ENCODE data around the gene OCIAD1.
"Not testable (repeated sequence)": the region's sequence is repeated elsewhere in the genome, so short reads cannot be mapped to it uniquely, and the experiment has no call there.

Gene OCIAD1, protein sequence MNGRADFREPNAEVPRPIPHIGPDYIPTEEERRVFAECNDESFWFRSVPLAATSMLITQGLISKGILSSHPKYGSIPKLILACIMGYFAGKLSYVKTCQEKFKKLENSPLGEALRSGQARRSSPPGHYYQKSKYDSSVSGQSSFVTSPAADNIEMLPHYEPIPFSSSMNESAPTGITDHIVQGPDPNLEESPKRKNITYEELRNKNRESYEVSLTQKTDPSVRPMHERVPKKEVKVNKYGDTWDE

GRCh38 chr4:48830706-48831531, at the start of gene OCIAD1:
Gene OCIAD1, plus strand, starts transcription at chr4:48831088. Its CDS starts 1,537 bp downstream, at chr4:48832625.
- peak; percentile 100 for DNase-seq (ENCODE audit: low spot score)

- no peak for DNase-seq (ENCODE audit: low spot score)
Measured at GRCh38 chr4:48781968-48782367, 48.9 kb upstream of the OCIAD1 start.

DNA sequence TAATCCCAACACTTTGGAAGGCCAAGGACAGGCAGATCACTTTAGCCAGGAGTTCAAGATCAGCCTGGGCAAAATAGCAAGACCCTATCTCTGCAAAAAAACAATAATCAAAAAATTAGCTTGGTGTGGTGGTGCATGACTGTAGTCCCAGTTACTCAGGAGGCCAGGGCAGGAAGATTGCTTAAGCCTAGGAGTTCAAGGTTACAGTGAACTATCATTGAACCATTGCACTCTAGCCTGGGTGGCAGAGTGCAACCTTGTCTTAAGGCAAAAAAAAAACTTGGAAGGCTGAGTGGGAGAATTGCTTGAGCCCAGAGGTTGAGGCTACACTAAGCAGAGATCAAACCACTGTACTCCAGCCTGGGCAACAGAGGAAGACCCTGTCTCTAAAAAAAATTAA, 45.6 kb upstream of the OCIAD1 start:
- no peak for DNase-seq (ENCODE audit: low spot score)

DNA sequence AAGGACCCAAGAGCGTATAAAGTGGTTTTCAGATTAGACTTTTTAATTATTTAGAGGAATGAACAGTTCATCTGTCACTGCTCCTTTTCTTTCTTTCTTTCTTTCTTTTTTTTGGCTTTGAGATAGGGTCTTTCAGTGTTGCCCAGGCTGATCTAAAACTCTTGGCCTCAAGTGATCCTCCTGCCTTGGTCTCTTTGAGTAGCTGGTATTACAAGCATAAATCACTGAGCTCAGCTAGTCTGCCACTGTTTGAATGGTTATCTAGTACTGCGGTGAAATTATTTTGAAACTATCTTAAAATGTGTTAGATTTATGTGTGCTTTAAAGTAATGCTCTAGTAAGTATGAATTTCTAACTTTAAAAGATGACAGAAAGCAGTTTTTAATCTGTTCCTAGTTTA, 44.3 kb upstream of the OCIAD1 start:
- DNase-seq (ENCODE audit: low spot score), result no peak

DNA sequence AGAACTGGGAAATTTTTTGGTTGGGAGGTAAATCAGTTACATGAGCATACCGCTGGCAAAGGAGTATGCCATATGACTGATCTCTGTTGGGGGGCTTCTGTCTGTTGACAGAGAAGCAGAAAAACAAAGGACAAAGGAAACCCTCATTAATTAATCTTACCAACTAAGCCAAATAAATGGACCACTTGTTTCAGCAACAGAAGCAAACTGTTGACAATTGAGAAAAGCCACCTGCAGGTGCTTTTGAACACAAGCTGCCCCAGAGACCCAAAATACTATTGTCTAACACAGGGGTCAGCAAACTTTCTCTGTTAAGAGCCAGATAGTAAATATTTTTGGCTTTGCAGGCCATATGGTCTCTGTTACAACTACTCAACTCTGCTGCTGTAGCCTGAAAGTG, 43.8 kb upstream of the OCIAD1 start:
- no peak for DNase-seq (ENCODE audit: low spot score)

GRCh38 chr4:48790561-48790960, 40.3 kb upstream of the OCIAD1 start:
- DNase-seq (ENCODE audit: low spot score), result no peak

DNA sequence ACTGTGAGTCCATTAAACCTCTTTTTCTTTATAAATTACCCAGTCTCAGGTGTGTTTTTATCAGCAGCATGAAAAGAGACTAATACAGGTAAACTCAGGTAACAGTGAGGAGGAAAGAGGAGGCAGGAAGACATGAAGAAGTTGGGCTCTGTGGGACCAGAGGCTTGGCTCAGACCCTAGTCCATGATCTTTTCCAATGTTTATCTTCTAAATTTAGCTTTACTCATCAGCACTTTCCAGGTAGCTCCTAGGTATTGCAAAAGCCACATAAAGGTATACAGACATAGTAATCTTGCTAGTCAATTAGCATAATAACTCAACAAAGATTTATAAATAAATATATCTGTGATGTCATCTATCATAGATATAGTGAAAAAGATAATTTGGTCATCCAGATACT, 39.6 kb upstream of the OCIAD1 start:
- no peak for DNase-seq (ENCODE audit: low spot score)

DNA sequence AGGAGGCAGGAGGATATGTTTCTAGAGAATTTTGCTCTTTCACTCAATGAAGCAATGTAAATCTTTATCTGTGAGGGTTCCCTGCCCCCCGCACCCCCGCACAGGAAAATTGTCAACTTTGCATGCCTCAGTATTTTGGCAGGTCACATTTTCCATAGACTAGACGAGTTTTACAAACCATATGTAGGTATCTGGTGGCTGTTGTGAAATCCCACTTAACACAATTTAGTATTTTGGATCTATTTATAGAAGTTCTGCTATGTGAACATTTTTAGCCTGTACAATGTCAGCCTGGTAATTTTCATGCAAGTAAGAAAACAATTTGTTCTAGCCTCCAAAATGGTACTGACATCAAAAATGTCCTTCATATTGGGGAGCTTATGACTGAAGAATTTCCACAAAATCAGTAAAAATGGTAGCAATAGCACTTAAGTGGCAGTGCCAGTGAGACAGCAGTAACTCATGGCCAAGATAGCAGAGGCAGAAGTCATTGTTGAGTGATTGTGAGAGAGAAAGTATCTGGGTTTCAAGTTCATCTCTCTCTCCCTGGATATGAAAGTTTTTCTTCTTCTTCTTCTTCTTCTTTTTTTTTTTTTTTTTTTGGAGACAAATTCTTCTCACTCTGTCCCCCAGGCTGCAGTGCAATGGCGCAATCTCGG, 38.4 kb upstream of the OCIAD1 start:
- no peak for DNase-seq (ENCODE audit: low spot score)

- DNase-seq (ENCODE audit: low spot score), result no peak
Measured at GRCh38 chr4:48795108-48795507, 35.8 kb upstream of the OCIAD1 start.

DNA sequence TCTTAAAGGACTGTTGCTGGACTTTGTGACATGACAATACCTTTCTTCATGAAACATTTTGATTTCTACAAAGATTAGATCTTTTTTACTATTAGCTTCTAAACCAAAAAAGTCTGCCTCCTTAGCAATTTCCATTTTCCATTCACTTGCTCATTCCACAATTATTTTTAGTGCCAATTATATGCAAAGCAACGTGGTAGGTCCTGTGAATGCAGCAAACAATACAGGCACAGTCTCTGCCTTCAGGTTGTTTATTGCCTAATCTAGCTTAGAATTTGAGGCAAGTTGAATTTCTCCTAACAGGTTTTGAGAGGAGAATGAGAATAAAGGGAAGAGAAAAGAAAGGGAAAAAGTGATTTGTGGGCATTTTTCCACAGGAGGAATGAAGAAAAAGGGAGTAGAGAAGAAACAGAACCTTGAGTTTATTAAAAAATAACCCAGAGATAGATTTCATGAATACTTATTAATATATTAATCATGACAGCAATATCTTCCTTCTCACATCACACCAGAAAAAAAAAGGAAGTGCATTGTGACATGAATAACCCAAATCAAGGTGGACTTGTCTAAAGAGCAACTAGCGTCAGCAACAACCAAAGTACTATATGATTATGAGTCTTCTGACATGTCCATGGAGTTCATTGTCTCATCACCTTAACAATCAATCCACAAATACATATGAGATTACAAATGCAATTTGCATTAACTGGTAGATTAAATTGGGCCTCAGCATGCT, 34.5 kb upstream of the OCIAD1 start:
- no peak for DNase-seq (ENCODE audit: low spot score)

- no peak for DNase-seq (ENCODE audit: low spot score)
Measured at GRCh38 chr4:48796927-48797679, 33.8 kb upstream of the OCIAD1 start.

GRCh38 chr4:48798117-48798516, 32.8 kb upstream of the OCIAD1 start:
- no peak for DNase-seq (ENCODE audit: low spot score)

DNA sequence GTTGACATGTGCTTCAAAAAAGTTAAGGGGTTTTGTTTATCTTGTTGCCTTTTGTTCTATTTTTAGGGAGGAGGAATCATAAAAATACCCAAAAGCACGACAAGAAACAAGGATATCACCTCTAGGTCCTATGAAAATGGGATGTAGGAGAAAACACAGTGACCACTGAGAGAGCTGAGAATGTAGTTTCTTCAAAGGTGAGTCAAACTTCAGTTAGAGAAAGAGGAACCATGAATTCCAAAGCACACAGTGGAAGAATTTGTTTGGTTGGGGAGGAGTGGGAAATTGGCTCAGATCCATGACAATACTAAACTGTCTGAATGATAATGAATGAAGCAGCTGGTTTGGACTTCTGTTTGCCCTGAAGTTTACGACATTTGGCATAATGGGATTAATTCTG, 31.7 kb upstream of the OCIAD1 start:
- no peak for DNase-seq (ENCODE audit: low spot score)

GRCh38 chr4:48800155-48800554, 30.7 kb upstream of the OCIAD1 start:
- DNase-seq (ENCODE audit: low spot score), result not testable (repeated sequence)

DNA sequence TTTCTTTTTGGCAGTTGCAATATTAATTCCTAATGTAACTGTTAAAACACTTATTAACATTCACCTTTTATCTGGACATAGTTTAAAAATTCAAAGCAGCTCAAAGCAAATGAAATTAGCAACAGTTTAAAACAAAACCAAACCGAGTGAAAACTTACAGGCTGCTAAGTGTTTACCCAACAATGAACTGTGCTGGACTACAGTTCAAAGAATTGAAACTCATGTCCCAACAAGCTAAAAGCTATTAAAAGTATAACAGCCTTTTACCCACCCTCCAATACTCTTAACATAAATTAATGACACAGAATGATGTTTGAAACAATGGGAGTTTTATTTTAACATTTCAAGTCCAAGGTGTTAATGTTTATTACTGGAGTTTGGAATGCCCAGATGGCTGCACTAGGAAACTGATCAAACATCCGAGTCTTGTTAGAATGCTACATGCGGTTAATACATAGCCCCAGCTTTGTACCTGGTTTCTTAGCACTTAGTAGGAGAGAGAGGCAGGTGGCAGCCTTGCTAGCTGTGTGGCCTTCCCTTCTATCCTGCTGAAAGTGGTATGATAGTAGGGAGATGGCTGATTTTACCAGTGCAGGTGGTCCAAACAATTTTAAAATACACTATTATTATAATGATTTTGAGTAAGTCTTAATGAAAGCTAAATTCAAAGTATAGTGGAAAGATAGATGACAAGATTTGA, 29.7 kb upstream of the OCIAD1 start:
- no peak for DNase-seq (ENCODE audit: low spot score)

DNA sequence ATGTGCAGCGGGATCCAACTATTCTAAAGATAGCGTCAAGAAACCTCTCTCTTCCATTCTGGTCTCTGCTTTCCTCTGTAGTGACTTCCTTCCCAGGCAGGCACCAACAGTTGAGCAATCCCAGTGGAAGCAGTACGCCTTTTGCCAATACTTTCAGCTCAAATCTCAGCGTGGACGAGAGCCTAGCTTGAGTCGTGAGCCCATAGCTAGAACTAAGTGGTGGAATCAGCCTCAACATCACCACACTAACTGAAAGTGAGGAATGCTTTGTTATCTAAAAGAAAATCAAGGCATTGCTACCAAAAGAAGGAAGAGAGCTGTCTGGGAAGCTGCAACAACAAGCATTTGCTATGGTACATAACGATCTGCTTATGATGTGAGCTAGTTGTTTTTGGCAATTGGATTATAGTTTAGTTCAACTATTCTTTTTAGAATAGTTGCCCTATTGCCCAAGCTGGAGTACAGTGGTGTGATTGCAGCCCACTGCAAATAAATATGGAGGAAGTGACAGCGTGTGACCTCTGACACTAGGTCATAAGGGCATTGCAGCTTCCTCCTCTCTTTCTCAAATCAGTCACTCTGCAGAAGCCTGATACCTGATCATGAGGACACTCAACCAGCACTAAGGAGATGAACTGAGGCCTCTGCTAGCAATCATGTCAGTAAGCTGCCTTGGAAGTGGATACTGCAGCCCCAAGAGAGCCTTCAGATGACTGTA, 26.1 kb upstream of the OCIAD1 start:
- DNase-seq (ENCODE audit: low spot score), result no peak

GRCh38 chr4:48812866-48813265, 18.0 kb upstream of the OCIAD1 start:
- DNase-seq (ENCODE audit: low spot score), result no peak

DNA sequence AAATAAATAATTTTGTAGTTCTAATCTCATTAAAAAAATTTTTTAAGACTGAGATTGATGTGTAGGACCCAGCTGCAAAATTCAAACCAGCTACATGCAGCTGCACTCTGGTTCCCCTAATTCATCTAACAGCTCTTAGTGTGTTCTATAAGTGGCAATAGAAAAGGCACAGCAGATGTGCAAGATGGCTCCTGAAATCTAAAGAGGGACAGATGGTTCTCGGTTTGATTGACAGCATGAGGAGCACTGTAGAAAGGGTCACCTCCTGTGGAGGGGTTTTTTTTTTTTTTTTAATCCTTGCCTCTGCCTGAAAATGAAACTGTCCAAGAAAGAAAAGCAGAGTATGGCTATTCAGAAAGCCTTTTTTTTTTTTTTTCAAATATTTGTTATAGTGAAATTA, 16.9 kb upstream of the OCIAD1 start:
- DNase-seq (ENCODE audit: low spot score), result no peak

- DNase-seq (ENCODE audit: low spot score), result no peak
Measured at GRCh38 chr4:48815483-48815882, 15.4 kb upstream of the OCIAD1 start.

DNA sequence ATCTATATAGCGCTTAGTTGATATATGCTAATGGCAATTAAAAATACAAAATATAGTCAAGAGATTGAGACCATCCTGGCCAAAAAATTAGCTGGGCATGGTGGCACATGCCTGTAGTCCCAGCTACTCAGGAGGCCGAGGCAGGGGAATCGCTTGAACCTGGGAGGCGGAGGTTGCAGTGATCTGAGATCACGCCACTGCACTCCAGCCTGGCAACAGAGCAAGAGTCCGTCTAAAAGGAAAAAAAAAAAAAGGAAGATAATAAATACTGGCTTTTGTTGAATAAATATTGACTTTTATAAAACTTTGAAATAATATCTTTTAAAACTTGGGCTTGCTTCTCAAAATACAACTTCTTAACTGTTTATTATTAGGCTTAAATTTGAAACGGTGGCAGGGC, 14.6 kb upstream of the OCIAD1 start:
- not testable (repeated sequence) for DNase-seq (ENCODE audit: low spot score)

Measured in GM03348 (cell line).